HG03103 (cell line): Measurements from ENCODE around the gene PRTFDC1.
"Not testable (repeated sequence)": the region's sequence is repeated elsewhere in the genome, so short reads cannot be mapped to it uniquely, and the experiment has no call there.

ENCODE experiments used
- ATAC-seq: cut with Tn5 transposase; IDR thresholded peaks from one replicate; pipeline ENCODE4 v1.9.1; 2021; ENCODE audit warnings: low read depth; ENCODE audit not compliant: unreplicated experiment

PRTFDC1 gene

GRCh38 chr10:24938076-24938475 is 14.3 kb downstream of the PRTFDC1 start:
- ATAC-seq = no peak

GRCh38 chr10:24935504-24936292 is 16.7 kb downstream of the PRTFDC1 start:
- ATAC-seq = no peak

- no peak for ATAC-seq
These were observed 21.2 kb downstream of the PRTFDC1 start for GRCh38 chr10:24931236-24931635.

- peak; percentile 80 for ATAC-seq
These were observed 22.0 kb downstream of the PRTFDC1 start for GRCh38 chr10:24930427-24930826.

GRCh38 chr10:24929904-24930303 is 22.5 kb downstream of the PRTFDC1 start:
- ATAC-seq = no peak

- ATAC-seq = no peak
These were observed 23.3 kb downstream of the PRTFDC1 start for GRCh38 chr10:24929056-24929544.

- ATAC-seq = no peak
These were observed 24.2 kb downstream of the PRTFDC1 start for GRCh38 chr10:24928163-24928562.

- no peak for ATAC-seq
These were observed 25.8 kb downstream of the PRTFDC1 start for GRCh38 chr10:24926557-24926956.

- ATAC-seq = no peak
These were observed 26.6 kb downstream of the PRTFDC1 start for GRCh38 chr10:24925799-24926198.

- ATAC-seq = not testable (repeated sequence)
These were observed 27.9 kb downstream of the PRTFDC1 start for GRCh38 chr10:24924483-24924882.

- ATAC-seq = not testable (repeated sequence)
These were observed 30.1 kb downstream of the PRTFDC1 start for GRCh38 chr10:24922222-24922868.

- ATAC-seq = peak; percentile 83
These were observed 31.2 kb downstream of the PRTFDC1 start for GRCh38 chr10:24920907-24921881.

- ATAC-seq = not testable (repeated sequence)
These were observed 32.2 kb downstream of the PRTFDC1 start for GRCh38 chr10:24920192-24920591.

GRCh38 chr10:24919629-24920028 is 32.8 kb downstream of the PRTFDC1 start:
- not testable (repeated sequence) for ATAC-seq

GRCh38 chr10:24917979-24918378 is 34.4 kb downstream of the PRTFDC1 start:
- no peak for ATAC-seq

- ATAC-seq = no peak
These were observed 34.9 kb downstream of the PRTFDC1 start for GRCh38 chr10:24917493-24917892.

GRCh38 chr10:24916365-24916764 is 36.0 kb downstream of the PRTFDC1 start:
- no peak for ATAC-seq

- no peak for ATAC-seq
These were observed 37.1 kb downstream of the PRTFDC1 start for GRCh38 chr10:24915304-24915703.

GRCh38 chr10:24914148-24914547 is 38.3 kb downstream of the PRTFDC1 start:
- no peak for ATAC-seq

- ATAC-seq = no peak
These were observed 40.2 kb downstream of the PRTFDC1 start for GRCh38 chr10:24912215-24912614.

GRCh38 chr10:24911029-24911428 is 41.4 kb downstream of the PRTFDC1 start:
- no peak for ATAC-seq
